Effector CD8-positive, alpha-beta T cell (primary cell): ENCODE results near the gene ATXN7L1.
"Not testable (repeated sequence)": the region's sequence is repeated elsewhere in the genome, so short reads cannot be mapped to it uniquely, and the experiment has no call there.

ENCODE experiments used
- DNase-seq: peaks from one replicate; lab custom pipeline; 2025; lab: John Stamatoyannopoulos, UW

Gene ATXN7L1

GRCh38 chr7:105802604-105803428 is 73.6 kb downstream of the ATXN7L1 start:
- no peak for DNase-seq

GRCh38 chr7:105800849-105801534 is 75.4 kb downstream of the ATXN7L1 start:
- DNase-seq, result no peak

- no peak for DNase-seq
Observed at GRCh38 chr7:105800442-105800841, 76.0 kb downstream of the ATXN7L1 start.

- no peak for DNase-seq
Observed at GRCh38 chr7:105799677-105800076, 76.7 kb downstream of the ATXN7L1 start.

GRCh38 chr7:105799006-105799405 is 77.4 kb downstream of the ATXN7L1 start:
- DNase-seq, result no peak

- no peak for DNase-seq
Observed at GRCh38 chr7:105797652-105798051, 78.7 kb downstream of the ATXN7L1 start.

- DNase-seq, result no peak
Observed at GRCh38 chr7:105796365-105796764, 80.0 kb downstream of the ATXN7L1 start.

- DNase-seq, result no peak
Observed at GRCh38 chr7:105794741-105795729, 81.4 kb downstream of the ATXN7L1 start.

GRCh38 chr7:105792488-105793370 is 83.7 kb downstream of the ATXN7L1 start:
- no peak for DNase-seq

- DNase-seq, result no peak
Observed at GRCh38 chr7:105791926-105792325, 84.5 kb downstream of the ATXN7L1 start.

- DNase-seq, result no peak
Observed at GRCh38 chr7:105790996-105791395, 85.4 kb downstream of the ATXN7L1 start.

- not testable (repeated sequence) for DNase-seq
Observed at GRCh38 chr7:105790452-105790851, 85.9 kb downstream of the ATXN7L1 start.

GRCh38 chr7:105788816-105789349 is 87.5 kb downstream of the ATXN7L1 start:
- no peak for DNase-seq

- DNase-seq, result no peak
Observed at GRCh38 chr7:105788356-105788755, 88.0 kb downstream of the ATXN7L1 start.

- DNase-seq, result no peak
Observed at GRCh38 chr7:105787793-105788192, 88.6 kb downstream of the ATXN7L1 start.

GRCh38 chr7:105786520-105787470 is 89.6 kb downstream of the ATXN7L1 start:
- DNase-seq, result no peak

- DNase-seq, result no peak
Observed at GRCh38 chr7:105782391-105783042, 93.9 kb downstream of the ATXN7L1 start.

GRCh38 chr7:105779856-105780780 is 96.3 kb downstream of the ATXN7L1 start:
- DNase-seq, result no peak
